Tibial artery (tissue), 4 donors: ENCODE results near the gene ROR2.

Experiments
- DNase-seq, 2 donors: peaks; one replicate each; pipeline ENCODE4 v3.0.0-alpha.2; 2019
- H3K27ac ChIP-seq, 2 donors: fragments of 200-600 bp; sonication (generic) in 1 of 2; 1 replicate in 1 of 2; 2 replicates in 1 of 2; pipeline ENCODE4 v1.5.1; 2018 to 2019; ENCODE audit warnings: mild to moderate bottlenecking in 1 of 2
- H3K27me3 ChIP-seq, 2 donors: fragments of 200-600 bp; sonication (generic) in 1 of 2; one replicate each; pipeline versions ENCODE4 v1.5.1 to v1.6.0; 2016 to 2019
- H3K36me3 ChIP-seq, 3 donors: fragments of 200-600 bp; sonication (generic) in 2 of 3; one replicate each; pipeline ENCODE4 v1.5.1; 2016 to 2019; ENCODE audit warnings: mild to moderate bottlenecking in 2 of 3
- H3K4me1 ChIP-seq, 4 donors: fragments of 200-600 bp; sonication (generic) in 2 of 4; 1 replicate in 3 of 4; 2 replicates in 1 of 4; pipeline ENCODE4 v1.5.1; 2016 to 2019
- H3K4me3 ChIP-seq, 2 donors: fragments of 200-600 bp; sonication (generic) in 1 of 2; 1 replicate in 1 of 2; 2 replicates in 1 of 2; pipeline ENCODE4 v1.5.1; 2018 to 2019; ENCODE audit warnings: mild to moderate bottlenecking in 2 of 2
- H3K9me3 ChIP-seq, 3 donors: fragments of 200-600 bp; sonication (generic) in 1 of 3; one replicate each; pipeline ENCODE4 v1.5.1; 2016 to 2019
- CTCF ChIP-seq, 2 experiments: fragments of 200-600 bp in 1 of 2; fragments of 450-650 bp in 1 of 2; IDR thresholded peaks; one replicate each; pipeline ENCODE4 v1.5.1; 2017 to 2019; ENCODE audit warnings: antibody characterized with exemption in 2 of 2, mild to moderate bottlenecking in 1 of 2, moderate library complexity in 1 of 2
- intact Hi-C: fragments of 100-400 bp; cut with DNase I; formaldehyde crosslinking; loops from one replicate; pipeline ENCODE4 v1.15.0; 2023; ENCODE audit warnings: low total_unique reads

Gene ROR2

DNA sequence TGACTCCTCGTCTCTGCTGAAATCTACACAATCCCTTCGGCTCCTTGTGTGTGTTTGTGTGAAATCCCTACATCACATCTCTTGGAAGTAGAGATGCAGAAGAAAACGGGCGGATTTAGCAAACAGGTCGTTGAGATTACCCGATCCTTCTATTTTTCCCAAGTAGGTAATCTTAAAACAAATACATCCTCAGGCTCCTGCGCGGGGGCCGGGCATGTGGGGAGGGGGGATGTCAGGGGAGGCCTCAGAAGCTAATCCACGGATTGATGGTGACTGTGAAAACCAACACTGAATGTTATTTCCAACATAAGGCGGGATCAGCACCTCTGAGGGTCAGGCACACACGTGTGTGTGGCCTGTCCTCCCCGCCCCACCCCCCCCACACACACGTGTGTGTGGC lies 137.8 kb downstream of the ROR2 start:
- no peak for DNase-seq
- no peak overlapping the region for H3K27ac ChIP-seq
- H3K4me1 ChIP-seq, result peaks cover 0 to 2% (median 1%) of the 10 kb centered on the region in 4 donors
- intact Hi-C loops, result no loop called here
- H3K4me3 ChIP-seq, result no peak overlapping the region
- no peaks in the 10 kb centered on the region for H3K27me3 ChIP-seq
- H3K36me3 ChIP-seq, result no peaks in the 10 kb centered on the region
- H3K9me3 ChIP-seq, result no peaks in the 10 kb centered on the region
- no peak for TF ChIP-seq CTCF (IDR thresholded peaks at IDR 0.05)

DNA sequence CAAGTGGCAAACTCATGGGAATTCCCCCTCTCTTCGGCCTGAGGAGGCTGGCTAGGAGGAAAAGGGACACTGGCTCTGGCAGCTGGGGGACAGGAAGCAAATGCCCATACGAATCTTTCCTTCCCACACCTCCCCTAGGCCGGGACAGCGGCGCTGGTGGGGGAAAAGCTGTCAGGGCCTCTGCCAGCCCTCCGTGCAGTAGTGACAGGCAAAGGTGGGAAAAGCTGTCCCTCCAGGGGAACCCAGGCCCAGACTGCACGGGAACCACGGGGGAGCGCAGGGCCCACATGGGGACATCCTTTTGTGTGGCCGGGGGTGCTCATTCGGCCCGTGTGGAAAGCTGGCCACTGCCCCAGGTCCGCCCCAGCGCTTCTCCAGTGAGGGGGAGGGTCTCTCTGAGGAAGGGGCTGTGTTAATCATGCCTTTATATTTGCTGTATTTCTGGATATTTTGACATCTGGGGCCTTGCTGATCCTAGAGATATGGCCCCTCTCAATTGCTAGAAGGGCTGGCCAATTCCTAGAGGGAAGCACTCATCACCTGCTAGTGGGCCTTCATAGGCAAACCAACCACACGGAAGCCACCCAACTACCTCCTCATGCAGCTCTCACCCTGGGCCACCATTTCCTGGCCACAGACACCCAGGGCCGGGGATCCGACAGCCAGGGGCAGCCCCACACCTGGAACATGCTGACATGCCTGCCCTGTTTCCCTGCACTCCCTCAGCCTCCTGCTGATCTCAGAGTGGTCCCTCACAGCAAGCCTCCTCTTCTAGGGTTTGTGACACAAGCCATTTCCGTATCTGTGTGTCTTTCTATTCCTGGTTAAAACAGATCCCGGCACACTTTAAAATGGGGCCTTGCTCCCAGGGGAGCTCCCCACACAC lies 138.8 kb downstream of the ROR2 start:
- no peak for TF ChIP-seq CTCF (IDR thresholded peaks at IDR 0.05)
- Histone ChIP-seq H3K27me3 (no peaks in the 10 kb centered on the region), H3K27ac (no peak overlapping the region), H3K4me3 (no peak overlapping the region), H3K36me3 (no peaks in the 10 kb centered on the region), H3K9me3 (no peaks in the 10 kb centered on the region), H3K4me1 (no peaks in the 10 kb centered on the region)
- peak in 1 of 2 donors; percentile 49 for DNase-seq
- intact Hi-C loops, result no loop called here

- Histone ChIP-seq H3K27me3 (no peaks in the 10 kb centered on the region), H3K4me1 (no peaks in the 10 kb centered on the region), H3K27ac (no peak overlapping the region), H3K9me3 (no peaks in the 10 kb centered on the region), H3K4me3 (no peak overlapping the region), H3K36me3 (no peaks in the 10 kb centered on the region)
- TF ChIP-seq CTCF (IDR thresholded peaks at IDR 0.05), result no peak
- intact Hi-C loops, result no loop called here
- DNase-seq, result peak in 1 of 2 donors; percentile 52
Measured at GRCh38 chr9:91810286-91810905, 139.6 kb downstream of the ROR2 start.

GRCh38 chr9:91809581-91810285 lies 140.3 kb downstream of the ROR2 start:
- no peak overlapping the region for H3K27ac ChIP-seq
- no peak for TF ChIP-seq CTCF (IDR thresholded peaks at IDR 0.05)
- no peaks in the 10 kb centered on the region for H3K4me1 ChIP-seq
- DNase-seq, result peak in 1 of 2 donors; percentile 42
- intact Hi-C loops, result no loop called here
- H3K4me3 ChIP-seq, result no peak overlapping the region
- H3K9me3 ChIP-seq, result no peaks in the 10 kb centered on the region
- no peaks in the 10 kb centered on the region for H3K27me3 ChIP-seq
- no peaks in the 10 kb centered on the region for H3K36me3 ChIP-seq

- intact Hi-C loops, result no loop called here
- no peak overlapping the region for H3K27ac ChIP-seq
- no peak overlapping the region for H3K4me3 ChIP-seq
Measured at GRCh38 chr9:91807643-91808246, 142.3 kb downstream of the ROR2 start.

More at GRCh38 chr9:91807643-91808246, 142.3 kb downstream of the ROR2 start:
- H3K27me3 ChIP-seq, result no peaks in the 10 kb centered on the region
- H3K36me3 ChIP-seq, result no peaks in the 10 kb centered on the region
- H3K4me1 ChIP-seq, result no peaks in the 10 kb centered on the region
- DNase-seq, result no peak
- no peaks in the 10 kb centered on the region for H3K9me3 ChIP-seq
- no peak for TF ChIP-seq CTCF (IDR thresholded peaks at IDR 0.05)
